NOMO-1 treated with DMSO at 0.1 percent for 48 hours (cell line): ENCODE results near the gene FOXK1.

Experiments
- DNase-seq: peaks from one replicate; lab custom pipeline; 2025; ENCODE audit not compliant: unreplicated experiment; lab: John Stamatoyannopoulos, UW

Gene FOXK1

GRCh38 chr7:4763091-4763793 is 81.1 kb downstream of the FOXK1 start:
- no peak for DNase-seq

- no peak for DNase-seq
Measured at GRCh38 chr7:4763794-4764185, 81.7 kb downstream of the FOXK1 start.

GRCh38 chr7:4764402-4765007 is 82.4 kb downstream of the FOXK1 start:
- no peak for DNase-seq

- no peak for DNase-seq
Measured at GRCh38 chr7:4765776-4766490, 83.8 kb downstream of the FOXK1 start.

- DNase-seq: no peak
Measured at GRCh38 chr7:4766666-4767519, 84.8 kb downstream of the FOXK1 start.

GRCh38 chr7:4768597-4769569 is 86.8 kb downstream of the FOXK1 start:
- DNase-seq: no peak

GRCh38 chr7:4769761-4770160 is 87.7 kb downstream of the FOXK1 start:
- no peak for DNase-seq

- no peak for DNase-seq
Measured at GRCh38 chr7:4770886-4771285, 88.8 kb downstream of the FOXK1 start.

- no peak for DNase-seq
Measured at GRCh38 chr7:4771737-4772136, 89.6 kb downstream of the FOXK1 start.

GRCh38 chr7:4772306-4772705 is 90.2 kb downstream of the FOXK1 start:
- no peak for DNase-seq

- no peak for DNase-seq
Measured at GRCh38 chr7:4774007-4774406, 91.9 kb downstream of the FOXK1 start.

- peak; percentile 71 for DNase-seq
Measured at GRCh38 chr7:4774658-4775249, 92.7 kb downstream of the FOXK1 start.

GRCh38 chr7:4775250-4775847 is 93.3 kb downstream of the FOXK1 start, which contains the start of gene AP5Z1:
Gene AP5Z1, plus strand, starts transcription at chr7:4775623. Its CDS starts 93 bp downstream, at chr7:4775716.
- peak; percentile 91 for DNase-seq

GRCh38 chr7:4775848-4776623 is 93.9 kb downstream of the FOXK1 start:
- DNase-seq: peak; percentile 46

- DNase-seq: no peak
Measured at GRCh38 chr7:4779118-4779517, 97.0 kb downstream of the FOXK1 start.

GRCh38 chr7:4781366-4782069 is 99.4 kb downstream of the FOXK1 start:
- no peak for DNase-seq

GRCh38 chr7:4782333-4783291 is 100.5 kb downstream of the FOXK1 start:
- DNase-seq: no peak
